G401 (cell line): Measurements from ENCODE around the gene SH2D1B. TPM values are rescaled to one million over a fixed set of nuclear protein-coding genes. Genes with fewer than 3 reads are reported as not detected.

Experiments
- total RNA-seq: library from RNA; depleted of rRNA; stranded (reverse); fragments of >200 nt; shearing (Covaris generic); gene quantifications from 2 replicates; pipeline ENCODE4 v1.2.3, GENCODE V29; 2014; rRNA removed

SH2D1B gene
- total RNA-seq, 1 experiment from 2014 or later, result not detected

Other genes with a start within 250 kb of the SH2D1B start
- not detected in 2 replicates for gene SPATA46, start 35.3 kb downstream of the SH2D1B start, total RNA-seq
- gene C1orf226, start 30.4 kb downstream of the SH2D1B start, total RNA-seq, result 2.4 TPM in 1 of 2 replicates, not detected in the other
- gene UHMK1, start 85.7 kb upstream of the SH2D1B start, total RNA-seq, result 11.7 and 16.3 TPM in 2 replicates
- gene UAP1, start 149.6 kb upstream of the SH2D1B start, total RNA-seq, result 49.3 and 69.4 TPM in 2 replicates
- gene DDR2, start 220.3 kb upstream of the SH2D1B start, total RNA-seq, result 34.3 and 37.5 TPM in 2 replicates